ENCODE data around the gene OR1F1. TPM values are rescaled to one million over a fixed set of nuclear protein-coding genes. Genes with fewer than 3 reads are reported as not detected.
"Not testable (repeated sequence)": the region's sequence is repeated elsewhere in the genome, so short reads cannot be mapped to it uniquely, and the experiment has no call there.

Gene OR1F1
- not detected for total RNA-seq

GRCh38 chr16:3187798-3188674, at the start of gene OR1F1:
Gene OR1F1 (plus strand): TSS chr16:3188204.
- TF ChIP-seq POLR2A (IDR thresholded peaks at IDR 0.05): no peak
- TF ChIP-seq, protein P1, sequence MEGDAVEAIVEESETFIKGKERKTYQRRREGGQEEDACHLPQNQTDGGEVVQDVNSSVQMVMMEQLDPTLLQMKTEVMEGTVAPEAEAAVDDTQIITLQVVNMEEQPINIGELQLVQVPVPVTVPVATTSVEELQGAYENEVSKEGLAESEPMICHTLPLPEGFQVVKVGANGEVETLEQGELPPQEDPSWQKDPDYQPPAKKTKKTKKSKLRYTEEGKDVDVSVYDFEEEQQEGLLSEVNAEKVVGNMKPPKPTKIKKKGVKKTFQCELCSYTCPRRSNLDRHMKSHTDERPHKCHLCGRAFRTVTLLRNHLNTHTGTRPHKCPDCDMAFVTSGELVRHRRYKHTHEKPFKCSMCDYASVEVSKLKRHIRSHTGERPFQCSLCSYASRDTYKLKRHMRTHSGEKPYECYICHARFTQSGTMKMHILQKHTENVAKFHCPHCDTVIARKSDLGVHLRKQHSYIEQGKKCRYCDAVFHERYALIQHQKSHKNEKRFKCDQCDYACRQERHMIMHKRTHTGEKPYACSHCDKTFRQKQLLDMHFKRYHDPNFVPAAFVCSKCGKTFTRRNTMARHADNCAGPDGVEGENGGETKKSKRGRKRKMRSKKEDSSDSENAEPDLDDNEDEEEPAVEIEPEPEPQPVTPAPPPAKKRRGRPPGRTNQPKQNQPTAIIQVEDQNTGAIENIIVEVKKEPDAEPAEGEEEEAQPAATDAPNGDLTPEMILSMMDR (IDR thresholded peaks at IDR 0.05): no peak
- no peak within 1 kb of the TSS for H3K27ac ChIP-seq
- no peak within 1 kb of the TSS for H3K4me3 ChIP-seq
- H3K9me3 ChIP-seq: no peaks in the 10 kb centered on the region
- no peak for DNase-seq
- intact Hi-C loops (cut with DNase I; ENCODE audit: low total_unique reads): no loop called here
- no peaks in the 10 kb centered on the region for H3K4me1 ChIP-seq
- peaks cover 19 to 73% of the 10 kb centered on the region in 2 donors for H3K27me3 ChIP-seq
- no peaks in the 10 kb centered on the region for H3K36me3 ChIP-seq

GRCh38 chr16:3138342-3138741, 49.7 kb upstream of the OR1F1 start:
- H3K36me3 ChIP-seq: no peaks in the 10 kb centered on the region
- H3K27me3 ChIP-seq: no peaks in the 10 kb centered on the region
- no peak for DNase-seq
- intact Hi-C loops (cut with DNase I; ENCODE audit: low total_unique reads): no loop called here
- no peak overlapping the region for H3K27ac ChIP-seq
- no peaks in the 10 kb centered on the region for H3K4me1 ChIP-seq
- no peak overlapping the region for H3K4me3 ChIP-seq
- TF ChIP-seq, protein P1 (IDR thresholded peaks at IDR 0.05): no peak
- no peak for TF ChIP-seq POLR2A (IDR thresholded peaks at IDR 0.05)
- H3K9me3 ChIP-seq: no peaks in the 10 kb centered on the region

DNA sequence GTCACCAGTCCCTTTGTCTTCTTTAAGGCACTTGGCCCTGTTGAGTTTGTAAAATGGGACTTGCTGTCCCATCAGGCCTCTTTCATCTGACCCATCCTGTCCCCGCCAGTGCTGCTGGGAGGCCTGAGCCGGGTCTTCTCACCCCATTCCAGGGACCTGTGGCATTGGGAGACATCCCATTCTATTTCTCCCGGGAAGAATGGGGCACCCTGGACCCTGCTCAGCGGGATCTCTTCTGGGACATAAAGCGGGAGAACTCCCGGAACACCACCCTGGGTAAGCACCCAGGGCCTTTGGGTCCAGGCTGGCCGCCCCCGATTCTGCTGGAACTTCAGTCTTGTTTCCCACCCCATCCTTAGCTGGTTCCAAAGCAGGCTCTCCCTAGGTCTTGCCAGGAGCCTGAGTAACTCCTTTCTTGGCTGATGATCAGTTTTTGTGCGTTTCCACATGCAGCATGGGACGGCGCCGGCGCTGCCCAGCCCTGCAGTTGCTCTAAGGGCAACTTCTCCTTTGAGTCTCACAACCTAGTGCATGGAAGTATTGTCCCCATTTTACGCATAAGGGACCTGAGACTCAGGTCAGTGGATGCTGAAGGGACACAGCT, 49.1 kb upstream of the OR1F1 start:
- H3K27ac ChIP-seq: no peak overlapping the region
- H3K4me3 ChIP-seq: no peak overlapping the region
- no peaks in the 10 kb centered on the region for H3K36me3 ChIP-seq
- H3K4me1 ChIP-seq: no peaks in the 10 kb centered on the region
- H3K9me3 ChIP-seq: no peaks in the 10 kb centered on the region
- no peaks in the 10 kb centered on the region for H3K27me3 ChIP-seq
- intact Hi-C loops (cut with DNase I; ENCODE audit: low total_unique reads): no loop called here
- TF ChIP-seq, protein P1 (IDR thresholded peaks at IDR 0.05): no peak
- DNase-seq: no peak

DNA sequence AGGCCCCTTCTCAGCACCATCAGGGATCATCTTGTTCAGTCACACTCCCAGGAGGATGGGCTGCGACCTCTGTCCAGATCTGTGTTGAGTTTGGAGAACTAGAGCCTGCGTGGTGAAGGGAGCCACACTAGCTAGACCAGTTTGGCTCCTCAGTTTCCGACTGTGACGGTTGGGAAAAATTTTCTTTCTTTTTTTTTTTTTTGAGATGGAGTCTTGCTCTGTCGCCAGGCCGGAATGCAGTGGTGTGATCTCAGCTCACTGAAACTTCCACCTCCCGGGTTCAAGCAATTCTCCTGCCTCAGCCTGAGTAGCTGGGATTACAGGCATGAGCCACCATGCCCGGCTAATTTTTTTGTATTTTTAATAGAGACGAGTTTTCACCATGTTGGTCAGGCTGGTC, 48.4 kb upstream of the OR1F1 start:
- H3K4me3 ChIP-seq; H3K36me3 ChIP-seq; H3K9me3 ChIP-seq; H3K27me3 ChIP-seq; DNase-seq; H3K4me1 ChIP-seq; intact Hi-C loops (cut with DNase I; ENCODE audit: low total_unique reads); H3K27ac ChIP-seq: not testable (repeated sequence)

- H3K9me3 ChIP-seq: no peaks in the 10 kb centered on the region
- H3K27ac ChIP-seq: no peak overlapping the region
- no peaks in the 10 kb centered on the region for H3K27me3 ChIP-seq
- H3K4me1 ChIP-seq: no peaks in the 10 kb centered on the region
- intact Hi-C loops (cut with DNase I; ENCODE audit: low total_unique reads): no loop called here
- no peak overlapping the region for H3K4me3 ChIP-seq
- DNase-seq: no peak
- TF ChIP-seq, protein P1 (IDR thresholded peaks at IDR 0.05): no peak
- TF ChIP-seq POLR2A (IDR thresholded peaks at IDR 0.05): no peak
- H3K36me3 ChIP-seq: no peaks in the 10 kb centered on the region
These were observed 47.2 kb upstream of the OR1F1 start for GRCh38 chr16:3140603-3141427.

Data from uterus (tissue), 4 donors.